Fibroblast of lung (primary cell): ENCODE data around the gene SIK3. TPM values are rescaled to one million over a fixed set of nuclear protein-coding genes. Genes with fewer than 3 reads are reported as not detected.

ENCODE experiments used
- DNase-seq, 2 donors: peaks; one replicate each; pipeline versions ENCODE4 v3.0.0 to v3.0.0-alpha.2; 2010; ENCODE audit warnings: low read depth in 2 of 2
- H2AFZ ChIP-seq: 2 replicates; pipeline ENCODE4 v1.5.1; 2012; ENCODE audit warnings: low read length, control low read depth, inconsistent platforms
- H3K27ac ChIP-seq: 2 replicates; pipeline ENCODE4 v1.5.1; 2011; ENCODE audit warnings: low read length, control low read depth; ENCODE audit not compliant: insufficient read depth
- H3K27me3 ChIP-seq: 2 replicates; pipeline ENCODE4 v1.5.1; 2011; ENCODE audit warnings: mild to moderate bottlenecking, low read length; ENCODE audit not compliant: control insufficient read depth, insufficient read depth
- H3K36me3 ChIP-seq: 2 replicates; pipeline ENCODE4 v1.5.1; 2011; ENCODE audit warnings: low read length; ENCODE audit not compliant: control insufficient read depth, insufficient read depth
- H3K4me1 ChIP-seq: 2 replicates; pipeline ENCODE4 v1.5.1; 2011; ENCODE audit warnings: low read length; ENCODE audit not compliant: control insufficient read depth, insufficient read depth; ENCODE audit errors: extremely low read depth
- H3K4me2 ChIP-seq: 2 replicates; pipeline ENCODE4 v1.5.1; 2011; ENCODE audit warnings: low read length, control low read depth; ENCODE audit not compliant: insufficient read depth; ENCODE audit errors: extremely low read depth
- H3K4me3 ChIP-seq, 4 experiments: fragments of 200-600 bp in 1 of 4; sonication (generic) in 1 of 4; replicated peaks in 1 of 4; 2 replicates each; pipeline ENCODE4 v1.5.1; 2011 to 2016; ENCODE audit warnings: low read length in 4 of 4, low read depth in 3 of 4, mild to moderate bottlenecking in 3 of 4, control low read depth in 2 of 4, inconsistent platforms in 1 of 4, mixed read lengths in 1 of 4; ENCODE audit not compliant: insufficient read depth in 1 of 4; ENCODE audit errors: control extremely low read depth in 1 of 4
- H3K79me2 ChIP-seq: 2 replicates; pipeline ENCODE4 v1.5.1; 2012; ENCODE audit warnings: mild to moderate bottlenecking, low read length, inconsistent platforms; ENCODE audit not compliant: control insufficient read depth, insufficient read depth
- H3K9ac ChIP-seq: 2 replicates; pipeline ENCODE4 v1.5.1; 2011; ENCODE audit warnings: mild to moderate bottlenecking, low read length, control low read depth; ENCODE audit not compliant: insufficient read depth
- H3K9me3 ChIP-seq: 2 replicates; pipeline ENCODE4 v1.5.1; 2012; ENCODE audit warnings: low read depth, low read length; ENCODE audit not compliant: control insufficient read depth, insufficient read depth
- H4K20me1 ChIP-seq: 2 replicates; pipeline ENCODE4 v1.5.1; 2011; ENCODE audit warnings: low read length; ENCODE audit not compliant: control insufficient read depth, insufficient read depth; ENCODE audit errors: extremely low read depth
- EZH2 ChIP-seq: IDR thresholded peaks from 2 replicates; pipeline ENCODE4 v1.5.1; 2012; ENCODE audit warnings: low read length, control low read depth, mild to moderate bottlenecking; ENCODE audit errors: missing control alignments
- polyA plus RNA-seq, 2 donors: library from polyadenylated mRNA; depleted of rRNA in 1 of 2; stranded (reverse) in 1 of 2; unstranded in 1 of 2; fragments of >200 nt; gene quantifications; 2 replicates each; pipeline ENCODE4 v1.2.1, GENCODE V29; 2011 to 2012; ENCODE audit warnings: missing spikeins in 1 of 2
- total RNA-seq: library from RNA; depleted of rRNA; stranded (reverse); fragments of >200 nt; gene quantifications from 2 replicates; pipeline ENCODE4 v1.2.1, GENCODE V29; 2014
- TF ChIP-seq, protein P1 (sequence below), 2 donors: IDR thresholded peaks in 1 of 2; conservative IDR thresholded peaks in 1 of 2; 1 replicate in 1 of 2; 2 replicates in 1 of 2; pipeline ENCODE4 v1.5.1; 2011 to 2012; ENCODE audit warnings: low read length in 2 of 2, control low read depth in 1 of 2, inconsistent platforms in 1 of 2, low read depth in 1 of 2, mild to moderate bottlenecking in 1 of 2

The SIK3 gene
- total and polyA plus RNA-seq, 2 donors (not counting 1 experiment from before 2014, with no cell fraction given) = 7.1 to 22.8 TPM

GRCh38 chr11:116849060-116849459 lies 249.2 kb downstream of the SIK3 start:
- H3K4me1 ChIP-seq = peaks cover 16% of the 10 kb centered on the region
- H3K9me3 ChIP-seq = no peaks in the 10 kb centered on the region
- no peaks in the 10 kb centered on the region for H3K27me3 ChIP-seq
- no peak overlapping the region for H3K9ac ChIP-seq
- H3K4me3 ChIP-seq = no peak overlapping the region
- no peaks in the 10 kb centered on the region for H3K79me2 ChIP-seq
- no peak for TF ChIP-seq EZH2
- TF ChIP-seq, protein P1, sequence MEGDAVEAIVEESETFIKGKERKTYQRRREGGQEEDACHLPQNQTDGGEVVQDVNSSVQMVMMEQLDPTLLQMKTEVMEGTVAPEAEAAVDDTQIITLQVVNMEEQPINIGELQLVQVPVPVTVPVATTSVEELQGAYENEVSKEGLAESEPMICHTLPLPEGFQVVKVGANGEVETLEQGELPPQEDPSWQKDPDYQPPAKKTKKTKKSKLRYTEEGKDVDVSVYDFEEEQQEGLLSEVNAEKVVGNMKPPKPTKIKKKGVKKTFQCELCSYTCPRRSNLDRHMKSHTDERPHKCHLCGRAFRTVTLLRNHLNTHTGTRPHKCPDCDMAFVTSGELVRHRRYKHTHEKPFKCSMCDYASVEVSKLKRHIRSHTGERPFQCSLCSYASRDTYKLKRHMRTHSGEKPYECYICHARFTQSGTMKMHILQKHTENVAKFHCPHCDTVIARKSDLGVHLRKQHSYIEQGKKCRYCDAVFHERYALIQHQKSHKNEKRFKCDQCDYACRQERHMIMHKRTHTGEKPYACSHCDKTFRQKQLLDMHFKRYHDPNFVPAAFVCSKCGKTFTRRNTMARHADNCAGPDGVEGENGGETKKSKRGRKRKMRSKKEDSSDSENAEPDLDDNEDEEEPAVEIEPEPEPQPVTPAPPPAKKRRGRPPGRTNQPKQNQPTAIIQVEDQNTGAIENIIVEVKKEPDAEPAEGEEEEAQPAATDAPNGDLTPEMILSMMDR (conservative IDR thresholded peaks at IDR 0.05 in 1 of 2, IDR thresholded peaks at IDR 0.05 in 1 of 2; ENCODE audit: low read depth in 1 of 2, low read length in 2 of 2) = no peak
- no peak overlapping the region for H3K27ac ChIP-seq
- no peaks in the 10 kb centered on the region for H4K20me1 ChIP-seq
- no peak overlapping the region for H3K4me2 ChIP-seq
- H2AFZ ChIP-seq = no peak overlapping the region
- peaks cover 9% of the 10 kb centered on the region for H3K36me3 ChIP-seq
- DNase-seq = no peak

GRCh38 chr11:116847612-116848011 lies 250.6 kb downstream of the SIK3 start:
- H3K9me3 ChIP-seq = no peaks in the 10 kb centered on the region
- no peak overlapping the region for H3K4me2 ChIP-seq
- peaks cover 6% of the 10 kb centered on the region for H3K4me1 ChIP-seq
- DNase-seq = no peak
- H3K9ac ChIP-seq = no peak overlapping the region
- no peaks in the 10 kb centered on the region for H3K79me2 ChIP-seq
- no peak overlapping the region for H2AFZ ChIP-seq
- no peak overlapping the region for H3K4me3 ChIP-seq
- H3K27ac ChIP-seq = no peak overlapping the region
- no peaks in the 10 kb centered on the region for H4K20me1 ChIP-seq
- no peaks in the 10 kb centered on the region for H3K27me3 ChIP-seq
- H3K36me3 ChIP-seq = peaks cover 9% of the 10 kb centered on the region
- TF ChIP-seq EZH2 = no peak
- TF ChIP-seq, protein P1 (conservative IDR thresholded peaks at IDR 0.05 in 1 of 2, IDR thresholded peaks at IDR 0.05 in 1 of 2; ENCODE audit: low read depth in 1 of 2, low read length in 2 of 2) = no peak

GRCh38 chr11:116844722-116845121 lies 253.5 kb downstream of the SIK3 start:
- Histone ChIP-seq H3K4me2 (no peak overlapping the region), H3K27me3 (no peaks in the 10 kb centered on the region), H3K4me1 (no peaks in the 10 kb centered on the region), H3K36me3 (peaks cover 9% of the 10 kb centered on the region), H3K27ac (no peak overlapping the region), H3K9ac (no peak overlapping the region), H4K20me1 (no peaks in the 10 kb centered on the region), H2AFZ (no peak overlapping the region), H3K4me3 (no peak overlapping the region), H3K9me3 (no peaks in the 10 kb centered on the region), H3K79me2 (no peaks in the 10 kb centered on the region)
- no peak for DNase-seq
- no peak for TF ChIP-seq EZH2
- TF ChIP-seq, protein P1 (conservative IDR thresholded peaks at IDR 0.05 in 1 of 2, IDR thresholded peaks at IDR 0.05 in 1 of 2; ENCODE audit: low read depth in 1 of 2, low read length in 2 of 2) = no peak
